T-helper 2 cell (primary cell): Measurements from ENCODE around the gene AMFR.
"Not testable (repeated sequence)": the region's sequence is repeated elsewhere in the genome, so short reads cannot be mapped to it uniquely, and the experiment has no call there.

Source experiments
- DNase-seq, 5 experiments: peaks; one replicate each; pipeline versions ENCODE4 v3.0.0 to v3.0.0-alpha.2; 2012 to 2022

AMFR gene

DNA sequence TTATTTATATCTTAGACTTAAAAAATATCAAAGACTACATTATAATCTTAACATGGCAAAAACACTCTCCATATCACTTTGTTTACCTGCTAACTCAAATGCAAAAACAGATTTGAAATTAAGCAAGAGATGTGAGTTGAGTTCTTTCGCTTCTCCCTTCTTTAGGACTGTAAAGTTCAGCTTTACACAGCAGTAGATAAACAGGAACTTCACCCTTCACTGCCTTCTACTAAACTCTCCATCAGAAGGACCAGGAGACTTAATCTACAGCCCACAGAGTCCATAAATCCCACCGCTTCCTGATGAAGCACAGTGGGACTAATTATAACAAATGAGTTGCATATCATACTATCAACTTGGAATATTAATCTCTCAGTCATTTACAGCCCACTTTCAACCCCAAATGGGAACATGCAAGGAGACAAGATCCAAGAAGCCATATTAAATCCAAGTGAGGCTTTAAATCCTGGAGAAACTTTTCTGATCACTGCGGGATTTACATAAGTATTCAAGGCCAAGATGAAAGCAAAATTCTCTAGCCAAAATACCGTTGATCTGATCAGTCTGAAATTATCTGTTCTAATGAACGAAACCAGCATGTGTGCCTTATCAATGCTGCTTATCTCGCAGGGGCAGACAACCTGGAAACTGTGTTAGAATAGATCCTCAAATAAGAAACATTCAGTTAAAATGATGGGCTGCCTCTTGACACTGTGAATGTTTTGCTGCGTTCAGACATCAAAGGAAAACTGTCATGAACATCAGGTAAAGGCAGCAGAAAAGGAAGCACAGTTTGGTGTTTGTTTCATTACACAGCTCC, 1.6 kb downstream of the AMFR start:
- peak in 1 of 5 experiments; percentile 28 for DNase-seq

- DNase-seq, result no peak
These were observed 2.4 kb downstream of the AMFR start for GRCh38 chr16:56422896-56423441.

DNA sequence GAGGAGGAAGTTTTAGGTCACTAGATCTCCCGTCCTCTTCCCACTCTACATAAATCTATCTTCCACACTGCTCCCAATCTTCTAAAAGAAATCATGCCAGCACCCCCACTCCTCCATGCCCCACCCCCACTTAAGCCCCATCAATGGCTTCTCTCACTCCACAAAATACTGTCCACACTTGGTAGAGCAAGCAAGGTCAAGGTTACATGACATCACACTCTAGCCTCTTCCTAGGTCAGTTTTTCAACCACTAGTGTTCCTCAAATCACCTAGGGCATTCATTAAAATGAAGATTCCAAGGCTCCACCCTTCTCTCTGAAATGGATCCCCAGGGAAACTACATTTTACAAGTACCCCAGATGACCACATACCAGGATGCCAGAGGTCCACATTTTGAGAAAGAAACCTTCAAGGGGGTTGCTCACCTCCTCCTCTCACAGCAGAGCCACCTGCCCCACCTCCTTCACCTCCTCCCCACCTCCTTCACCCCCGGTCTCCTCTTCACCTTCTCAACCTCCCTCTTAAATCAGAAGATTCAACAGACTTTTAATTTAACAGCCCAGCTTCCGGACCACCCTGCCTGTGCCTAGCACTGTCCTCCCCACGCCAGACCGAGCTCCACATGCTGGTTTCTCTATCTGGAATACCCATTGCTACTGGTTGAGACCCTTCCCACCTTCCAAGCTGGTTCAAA, 3.2 kb downstream of the AMFR start:
- DNase-seq, result no peak

DNA sequence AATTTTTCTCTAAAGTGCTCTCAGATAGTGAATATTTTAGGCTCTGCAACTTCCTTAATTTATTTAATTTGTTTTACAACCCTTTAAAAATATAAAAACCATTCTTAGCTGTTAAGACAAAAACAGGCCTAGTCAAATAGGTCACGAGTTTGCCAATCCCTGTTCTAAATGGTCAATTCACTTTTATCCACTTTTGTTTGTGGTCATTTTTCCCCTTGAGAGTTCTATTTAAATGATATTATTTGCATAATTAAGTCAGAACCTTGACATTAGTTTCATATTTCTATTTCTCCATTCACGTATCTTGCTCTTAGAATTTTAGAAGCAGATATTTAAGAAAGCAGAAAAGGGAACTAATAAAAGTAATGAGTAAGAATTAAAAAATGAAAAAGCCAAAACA, 4.0 kb downstream of the AMFR start:
- no peak for DNase-seq

GRCh38 chr16:56420613-56421012, 4.7 kb downstream of the AMFR start:
- DNase-seq, result no peak

DNA sequence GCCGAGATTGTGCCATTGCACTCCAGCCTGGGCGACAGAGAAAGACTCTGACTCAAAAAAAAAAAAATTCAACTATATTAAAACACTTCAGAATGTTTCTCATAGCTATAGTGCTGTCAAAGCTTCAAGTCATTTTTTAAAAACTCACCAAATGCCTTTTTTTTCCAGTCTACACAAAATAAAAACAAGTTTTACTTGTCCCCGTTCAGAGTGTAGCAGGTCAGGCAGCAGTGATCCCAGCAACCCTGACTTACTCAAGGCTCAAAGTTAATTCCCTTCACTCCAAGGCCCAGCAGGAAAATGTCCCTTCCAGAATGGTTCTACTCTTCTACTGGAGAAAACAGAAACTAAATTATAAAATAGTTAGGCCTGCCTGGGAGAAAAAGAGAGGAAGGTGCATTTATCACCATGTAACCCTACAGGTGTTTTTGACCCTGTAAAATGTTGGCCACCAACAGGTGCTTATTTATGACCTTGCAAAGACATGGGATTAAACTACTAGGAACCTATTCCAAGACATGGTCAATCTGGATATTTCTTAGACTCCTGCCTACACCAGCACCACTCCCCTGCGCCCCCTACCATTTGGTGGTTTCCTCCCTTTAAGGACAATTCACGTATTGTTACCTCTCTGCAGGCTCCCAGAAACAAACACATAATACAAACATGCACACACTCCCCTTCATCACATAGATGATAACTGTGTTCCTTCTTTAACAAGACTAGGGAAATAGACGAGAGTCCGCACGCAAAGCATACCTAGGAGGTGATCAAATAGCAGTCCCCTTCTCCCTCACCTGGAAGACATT, 5.4 kb downstream of the AMFR start:
- no peak for DNase-seq

DNA sequence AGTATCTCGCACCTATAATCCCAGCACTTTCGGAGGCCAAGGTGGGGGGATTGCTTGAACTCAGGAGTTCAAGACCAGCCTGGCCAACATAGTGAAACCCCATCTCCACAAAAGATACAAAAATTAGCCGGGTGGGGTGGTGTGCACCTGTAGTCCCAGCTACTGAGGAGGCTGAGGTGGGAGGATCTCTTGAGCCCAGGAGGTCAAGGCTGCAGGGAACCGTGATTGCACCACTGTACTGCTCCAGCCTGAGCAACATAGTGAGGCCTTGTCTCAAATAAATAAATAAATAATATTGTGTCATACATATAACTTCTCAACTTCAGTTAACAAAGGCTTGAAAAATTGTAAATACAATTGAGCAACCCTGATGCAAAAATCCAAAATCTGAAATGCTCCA, 8.2 kb downstream of the AMFR start:
- no peak for DNase-seq

DNA sequence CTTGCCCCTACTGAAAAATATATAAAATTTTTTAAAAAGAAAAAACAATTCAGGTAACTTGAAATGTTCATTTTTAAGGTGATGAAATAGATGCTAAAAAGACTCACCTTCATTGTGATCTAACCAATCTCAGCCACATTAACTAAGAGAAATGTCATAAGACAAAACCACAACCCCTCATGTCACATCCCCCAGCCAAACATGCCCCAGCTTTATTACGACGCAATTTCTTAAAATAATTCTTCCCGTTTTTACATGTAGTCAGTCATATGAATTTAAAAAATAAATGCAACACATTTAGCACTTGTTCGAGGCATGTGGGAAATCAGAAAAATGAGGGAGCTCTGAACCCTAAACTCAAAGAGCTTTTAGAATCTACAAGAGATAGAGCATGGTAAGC, 9.5 kb downstream of the AMFR start:
- DNase-seq, result no peak

GRCh38 chr16:56414366-56414765, 11.0 kb downstream of the AMFR start:
- DNase-seq, result no peak

DNA sequence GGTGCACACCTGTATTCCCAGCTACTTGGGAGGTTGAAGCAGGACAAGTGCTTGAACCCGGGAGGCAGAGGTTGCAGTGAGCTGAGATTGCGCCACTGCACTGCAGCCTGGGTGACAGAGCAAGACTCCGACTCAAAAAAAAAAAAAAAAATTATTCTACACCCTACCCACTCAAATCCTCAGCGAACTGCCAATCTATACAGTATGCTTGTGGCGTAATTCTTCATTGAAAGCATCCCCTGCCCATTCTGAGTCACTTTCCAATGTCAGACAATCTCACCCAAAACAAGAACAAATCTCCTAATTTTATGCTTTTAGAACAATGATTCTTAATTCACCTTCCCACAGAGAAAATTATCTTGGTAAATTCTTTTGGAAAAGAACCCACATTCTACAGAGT, 12.0 kb downstream of the AMFR start:
- DNase-seq, result no peak

DNA sequence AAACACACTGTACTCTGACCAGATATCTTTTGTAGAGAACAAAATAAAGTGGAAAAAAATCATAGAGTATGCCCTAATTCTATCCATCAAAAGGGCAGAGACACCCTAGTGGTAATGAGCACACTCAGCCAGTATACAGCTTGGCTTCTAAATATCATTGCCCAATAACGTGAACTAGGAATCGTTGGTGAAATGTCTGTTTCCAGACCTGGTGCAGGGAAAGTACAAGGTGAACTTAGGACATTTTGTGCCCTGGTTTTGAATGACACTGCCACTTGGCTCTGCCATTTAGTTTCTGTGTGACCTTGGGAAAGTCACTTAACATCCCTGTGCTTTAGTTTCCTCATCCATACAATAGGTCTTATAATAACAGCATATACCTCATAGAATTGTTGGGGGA, 13.7 kb downstream of the AMFR start:
- no peak for DNase-seq

GRCh38 chr16:56411123-56411522, 14.2 kb downstream of the AMFR start:
- DNase-seq, result no peak

DNA sequence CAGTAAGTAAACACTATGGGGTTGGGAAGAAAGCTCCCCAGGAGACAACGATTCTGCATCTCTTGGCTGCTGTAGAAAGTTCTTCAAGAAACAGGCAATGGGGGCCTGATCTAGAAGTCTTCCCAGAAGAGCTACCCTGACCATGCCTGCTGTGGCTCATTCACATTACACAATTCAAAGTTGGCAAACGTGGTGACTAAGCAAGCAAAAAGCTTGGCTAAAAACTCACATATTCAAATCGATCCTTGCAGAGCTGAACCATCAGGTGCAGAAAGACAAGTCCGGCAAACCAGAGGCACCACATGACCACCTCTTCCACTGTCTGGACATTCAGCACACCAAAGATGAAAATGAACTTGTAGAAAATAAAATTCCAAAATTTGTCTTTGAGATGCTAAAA, 16.1 kb downstream of the AMFR start:
- no peak for DNase-seq

DNA sequence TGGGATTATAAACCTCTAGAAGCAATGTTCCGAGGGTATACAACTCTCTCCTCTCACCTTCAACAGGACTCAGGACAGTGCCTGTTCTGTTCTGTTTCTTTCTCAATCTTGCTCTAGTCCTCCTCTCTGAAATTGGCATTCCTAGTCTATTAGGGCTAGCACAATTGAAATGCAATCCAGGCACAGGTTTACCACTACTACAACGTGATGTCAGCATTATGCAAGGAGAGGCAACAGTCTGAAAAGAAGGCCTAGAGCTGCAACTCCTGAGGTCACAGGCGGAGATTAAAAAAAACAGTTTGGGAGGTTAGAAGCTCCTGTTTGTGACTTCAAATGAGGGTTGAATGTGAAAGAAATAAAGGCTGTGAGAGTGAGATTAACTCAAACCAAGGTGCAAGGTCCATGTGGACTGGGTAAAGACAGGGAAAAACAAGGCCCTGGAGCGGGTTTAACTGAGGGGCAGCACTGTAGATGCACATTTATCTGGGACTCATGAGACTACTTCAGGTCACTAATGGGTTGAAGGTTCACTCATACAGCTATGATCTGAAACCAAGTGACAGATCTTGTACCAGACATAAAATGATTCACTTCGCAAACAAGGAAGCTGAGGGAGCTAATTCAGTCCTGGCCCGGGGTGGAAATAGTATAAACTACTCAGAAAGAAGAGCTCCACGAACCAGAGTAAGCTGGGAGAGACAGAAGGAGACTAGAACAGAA, 16.8 kb downstream of the AMFR start:
- no peak for DNase-seq

DNA sequence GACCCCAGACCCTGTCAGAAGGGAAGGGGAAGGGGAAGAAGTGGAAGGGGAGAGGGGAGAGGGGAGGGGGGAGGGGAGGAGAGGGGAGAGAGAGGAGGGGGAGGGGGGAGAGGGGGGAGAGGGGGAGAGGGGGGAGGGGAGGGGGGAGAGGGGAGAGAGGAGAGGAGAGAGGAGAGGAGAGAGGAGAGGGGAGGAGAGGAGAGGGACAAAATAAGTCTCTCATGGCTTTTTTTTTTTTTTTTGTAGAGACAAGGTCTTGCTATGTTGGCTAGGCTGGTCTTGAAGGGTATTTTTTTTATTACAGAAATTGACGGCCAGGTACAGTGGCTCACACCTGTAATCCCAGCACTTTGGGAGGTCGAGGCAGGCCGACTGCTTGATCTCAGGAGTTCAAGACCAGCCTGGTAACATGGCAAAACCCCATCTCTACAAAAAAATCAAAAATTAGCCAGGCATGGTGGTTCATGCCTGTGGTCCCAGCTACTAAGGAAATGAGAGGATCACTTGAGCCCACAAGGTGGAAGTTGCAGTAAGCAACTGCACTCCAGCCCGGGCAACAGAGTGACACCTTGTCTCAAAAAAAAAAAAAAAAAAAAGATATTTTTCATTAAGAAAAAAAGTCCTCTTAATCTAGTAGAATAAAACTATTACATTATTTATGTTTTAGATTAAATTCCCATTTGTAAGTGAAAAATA, 19.2 kb downstream of the AMFR start:
- no peak for DNase-seq

GRCh38 chr16:56401482-56401881, 23.9 kb downstream of the AMFR start:
- peak in 1 of 5 experiments; percentile 11 for DNase-seq

DNA sequence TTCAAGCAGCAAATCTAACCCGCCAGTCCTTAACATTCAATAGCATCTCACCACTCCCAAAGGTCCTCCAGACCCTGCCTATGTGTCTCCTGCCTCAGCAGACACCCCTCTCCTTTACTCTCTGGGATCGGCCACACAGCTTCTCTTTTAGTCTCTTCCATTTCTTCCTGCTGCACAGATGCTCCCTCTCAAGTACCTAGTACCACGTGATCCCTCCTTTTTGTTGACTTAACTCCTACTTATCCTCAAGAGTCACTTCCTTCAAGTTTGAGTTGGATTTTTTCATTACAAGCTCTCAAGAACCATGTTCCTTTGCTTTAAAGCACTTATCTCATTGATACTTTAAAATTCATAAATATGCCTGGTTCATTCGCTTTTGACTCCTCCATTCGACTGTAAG, 24.9 kb downstream of the AMFR start:
- DNase-seq, result no peak

DNA sequence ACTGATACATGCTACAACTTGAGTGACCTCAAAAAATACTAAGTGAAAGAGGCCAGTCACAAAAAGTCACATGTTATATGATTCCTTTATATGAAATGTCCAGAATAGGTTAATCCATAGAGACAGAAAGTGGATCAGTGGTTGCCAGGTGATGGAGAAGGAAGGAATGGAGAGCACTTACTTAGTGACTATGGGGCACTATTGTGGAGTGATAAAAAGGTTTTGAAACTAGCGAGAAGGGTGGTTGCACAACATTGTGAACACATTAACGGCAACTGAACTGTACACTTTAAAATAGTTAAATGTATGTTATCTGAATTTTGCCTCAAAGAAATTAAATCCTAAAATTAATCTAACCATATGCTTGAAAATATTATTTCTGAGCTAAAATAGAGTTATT, 25.9 kb downstream of the AMFR start:
- DNase-seq, result no peak

DNA sequence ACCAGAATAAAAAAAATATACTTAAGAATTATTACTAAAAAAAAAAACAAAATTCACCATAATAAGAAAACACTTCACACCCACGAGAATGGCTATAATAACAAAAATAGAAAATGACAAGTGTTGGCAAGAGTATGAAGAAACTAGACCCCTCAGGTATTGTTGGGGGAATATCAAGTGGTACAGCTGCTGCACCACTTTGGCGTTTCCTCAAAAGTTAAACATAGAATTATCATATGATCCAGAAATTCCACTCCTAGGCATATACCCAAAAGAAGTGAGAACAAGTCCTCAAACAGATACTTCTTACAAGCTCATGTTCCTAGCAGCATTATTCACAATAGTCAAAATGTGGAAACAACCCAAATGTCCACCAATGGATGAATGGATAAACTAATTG, 26.3 kb downstream of the AMFR start:
- DNase-seq, result no peak

DNA sequence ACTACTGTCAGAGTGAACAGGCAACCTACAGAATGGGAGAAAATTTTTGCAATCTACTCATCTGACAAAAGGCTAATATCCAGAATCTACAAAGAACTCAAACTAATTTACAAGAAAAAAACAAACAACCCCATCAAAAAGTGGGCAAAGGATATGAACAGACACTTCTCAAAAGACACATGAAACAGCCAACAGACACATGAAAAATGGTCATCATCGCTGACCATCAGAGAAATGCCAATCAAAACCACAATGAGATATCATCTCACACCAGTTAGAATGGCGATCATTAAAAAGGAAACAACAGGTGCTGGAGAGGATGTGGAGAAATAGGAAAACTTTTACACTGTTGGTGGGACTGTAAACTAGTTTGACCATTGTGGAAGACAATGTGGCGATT, 28.6 kb downstream of the AMFR start:
- not testable (repeated sequence) for DNase-seq

- DNase-seq, result no peak
These were observed 35.8 kb downstream of the AMFR start for GRCh38 chr16:56389554-56389953.

GRCh38 chr16:56388209-56388608, 37.1 kb downstream of the AMFR start:
- DNase-seq, result no peak
